ENCODE measurements around the gene GRIN3A.

DNA sequence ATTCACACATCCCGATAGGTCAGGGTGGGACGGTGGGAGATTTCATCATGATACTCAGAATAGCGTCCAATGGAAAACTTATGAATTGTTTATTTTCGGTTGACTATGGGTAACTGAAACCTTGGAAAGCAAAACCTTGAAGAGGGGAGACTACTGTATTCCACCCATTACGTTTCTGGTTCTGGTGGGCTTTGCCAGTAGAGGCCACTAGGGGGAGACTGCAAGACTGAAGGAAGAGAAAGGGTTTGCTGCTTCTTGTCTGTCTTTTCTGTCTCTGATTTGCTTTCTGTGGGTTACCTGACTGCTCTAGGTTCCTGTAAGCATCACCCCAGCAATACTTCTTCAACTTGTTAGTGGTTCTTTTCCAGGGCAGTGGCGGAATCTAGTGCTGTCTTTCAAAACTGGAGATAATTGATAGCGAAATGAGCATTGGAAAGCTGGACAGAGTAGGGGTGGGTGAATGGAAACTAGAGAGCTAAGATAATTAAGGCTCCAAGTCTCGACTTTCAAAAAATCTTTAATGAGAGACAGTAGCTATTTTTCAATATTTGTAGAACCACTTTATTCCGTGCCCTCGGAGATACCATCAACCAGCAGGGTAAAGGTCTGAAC is 27.0 kb downstream of the GRIN3A start:
- TF ChIP-seq CTCF (IDR thresholded peaks at IDR 0.05; ENCODE audit: low read depth, low read length, poor library complexity, severe bottlenecking) (peak; percentile 91), EZH2phosphoT487 (IDR thresholded peaks at IDR 0.05; ENCODE audit: borderline replicate concordance, low read length) (no peak)
